ENCODE results near the gene CFAP46.

Gene CFAP46

GRCh38 chr10:132879408-132880127, 62.8 kb downstream of the CFAP46 start:
- peaks cover 9% of the 10 kb centered on the region; the same call in 1 of the 2 replicates for H3K4me1 ChIP-seq (ENCODE audit: control insufficient read depth, insufficient read depth, low read length)
- no peaks in the 10 kb centered on the region for H3K36me3 ChIP-seq (ENCODE audit: control insufficient read depth, insufficient read depth, low read length)
- H3K9me3 ChIP-seq (ENCODE audit: control insufficient read depth, insufficient read depth, low read length), result no peaks in the 10 kb centered on the region
- no peak overlapping the region for H3K27ac ChIP-seq (ENCODE audit: low read depth, low read length)
- H3K4me3 ChIP-seq (ENCODE audit: low read depth, low read length), result no peak overlapping the region
- no peaks in the 10 kb centered on the region for H3K27me3 ChIP-seq (ENCODE audit: control insufficient read depth, insufficient read depth, low read length)
- no peak overlapping the region for H3K9ac ChIP-seq (ENCODE audit: low read depth, low read length)

- H3K4me1 ChIP-seq (ENCODE audit: control insufficient read depth, insufficient read depth, low read length), result peaks cover 9% of the 10 kb centered on the region; the same call in 1 of the 2 replicates
- no peak overlapping the region for H3K4me3 ChIP-seq (ENCODE audit: low read depth, low read length)
- H3K36me3 ChIP-seq (ENCODE audit: control insufficient read depth, insufficient read depth, low read length), result no peaks in the 10 kb centered on the region
- H3K27ac ChIP-seq (ENCODE audit: low read depth, low read length), result no peak overlapping the region
- H3K9ac ChIP-seq (ENCODE audit: low read depth, low read length), result no peak overlapping the region
- no peaks in the 10 kb centered on the region for H3K9me3 ChIP-seq (ENCODE audit: control insufficient read depth, insufficient read depth, low read length)
- H3K27me3 ChIP-seq (ENCODE audit: control insufficient read depth, insufficient read depth, low read length), result no peaks in the 10 kb centered on the region
Observed at GRCh38 chr10:132878730-132879407, 63.5 kb downstream of the CFAP46 start.

GRCh38 chr10:132878091-132878729, 64.2 kb downstream of the CFAP46 start:
- H3K9me3 ChIP-seq (ENCODE audit: control insufficient read depth, insufficient read depth, low read length), result no peaks in the 10 kb centered on the region
- H3K36me3 ChIP-seq (ENCODE audit: control insufficient read depth, insufficient read depth, low read length), result no peaks in the 10 kb centered on the region
- no peak overlapping the region for H3K4me3 ChIP-seq (ENCODE audit: low read depth, low read length)
- no peak overlapping the region for H3K27ac ChIP-seq (ENCODE audit: low read depth, low read length)
- no peak overlapping the region for H3K9ac ChIP-seq (ENCODE audit: low read depth, low read length)
- no peaks in the 10 kb centered on the region for H3K27me3 ChIP-seq (ENCODE audit: control insufficient read depth, insufficient read depth, low read length)
- peaks cover 9% of the 10 kb centered on the region; the same call in 1 of the 2 replicates for H3K4me1 ChIP-seq (ENCODE audit: control insufficient read depth, insufficient read depth, low read length)

- Histone ChIP-seq H3K27ac (ENCODE audit: low read depth, low read length) (no peak overlapping the region), H3K4me3 (ENCODE audit: low read depth, low read length) (no peak overlapping the region), H3K9me3 (ENCODE audit: control insufficient read depth, insufficient read depth, low read length) (no peaks in the 10 kb centered on the region), H3K27me3 (ENCODE audit: control insufficient read depth, insufficient read depth, low read length) (no peaks in the 10 kb centered on the region), H3K4me1 (ENCODE audit: control insufficient read depth, insufficient read depth, low read length) (peaks cover 9% of the 10 kb centered on the region; the same call in 1 of the 2 replicates), H3K9ac (ENCODE audit: low read depth, low read length) (no peak overlapping the region), H3K36me3 (ENCODE audit: control insufficient read depth, insufficient read depth, low read length) (no peaks in the 10 kb centered on the region)
Observed at GRCh38 chr10:132877473-132877872, 64.9 kb downstream of the CFAP46 start.

GRCh38 chr10:132876993-132877431, 65.4 kb downstream of the CFAP46 start:
- no peaks in the 10 kb centered on the region for H3K27me3 ChIP-seq (ENCODE audit: control insufficient read depth, insufficient read depth, low read length)
- peaks cover 9% of the 10 kb centered on the region; the same call in 1 of the 2 replicates for H3K4me1 ChIP-seq (ENCODE audit: control insufficient read depth, insufficient read depth, low read length)
- no peak overlapping the region for H3K9ac ChIP-seq (ENCODE audit: low read depth, low read length)
- H3K4me3 ChIP-seq (ENCODE audit: low read depth, low read length), result no peak overlapping the region
- H3K9me3 ChIP-seq (ENCODE audit: control insufficient read depth, insufficient read depth, low read length), result no peaks in the 10 kb centered on the region
- no peak overlapping the region for H3K27ac ChIP-seq (ENCODE audit: low read depth, low read length)
- H3K36me3 ChIP-seq (ENCODE audit: control insufficient read depth, insufficient read depth, low read length), result no peaks in the 10 kb centered on the region

GRCh38 chr10:132876131-132876860, 66.1 kb downstream of the CFAP46 start:
- no peaks in the 10 kb centered on the region for H3K27me3 ChIP-seq (ENCODE audit: control insufficient read depth, insufficient read depth, low read length)
- no peak overlapping the region for H3K27ac ChIP-seq (ENCODE audit: low read depth, low read length)
- no peak overlapping the region for H3K9ac ChIP-seq (ENCODE audit: low read depth, low read length)
- peaks cover 9% of the 10 kb centered on the region; the same call in 1 of the 2 replicates for H3K4me1 ChIP-seq (ENCODE audit: control insufficient read depth, insufficient read depth, low read length)
- no peak overlapping the region for H3K4me3 ChIP-seq (ENCODE audit: low read depth, low read length)
- H3K9me3 ChIP-seq (ENCODE audit: control insufficient read depth, insufficient read depth, low read length), result no peaks in the 10 kb centered on the region
- no peaks in the 10 kb centered on the region for H3K36me3 ChIP-seq (ENCODE audit: control insufficient read depth, insufficient read depth, low read length)

GRCh38 chr10:132875435-132875834, 66.9 kb downstream of the CFAP46 start:
- Histone ChIP-seq H3K27me3 (ENCODE audit: control insufficient read depth, insufficient read depth, low read length) (no peaks in the 10 kb centered on the region), H3K4me1 (ENCODE audit: control insufficient read depth, insufficient read depth, low read length) (peaks cover 9% of the 10 kb centered on the region; the same call in 1 of the 2 replicates), H3K9me3 (ENCODE audit: control insufficient read depth, insufficient read depth, low read length) (no peaks in the 10 kb centered on the region; the same call in 1 of the 2 replicates), H3K9ac (ENCODE audit: low read depth, low read length) (no peak overlapping the region), H3K4me3 (ENCODE audit: low read depth, low read length) (no peak overlapping the region), H3K27ac (ENCODE audit: low read depth, low read length) (no peak overlapping the region), H3K36me3 (ENCODE audit: control insufficient read depth, insufficient read depth, low read length) (no peaks in the 10 kb centered on the region)

GRCh38 chr10:132873395-132873794, 69.0 kb downstream of the CFAP46 start:
- no peak overlapping the region for H3K9ac ChIP-seq (ENCODE audit: low read depth, low read length)
- H3K27ac ChIP-seq (ENCODE audit: low read depth, low read length), result no peak overlapping the region
- no peak overlapping the region for H3K4me3 ChIP-seq (ENCODE audit: low read depth, low read length)
- H3K36me3 ChIP-seq (ENCODE audit: control insufficient read depth, insufficient read depth, low read length), result no peaks in the 10 kb centered on the region
- no peaks in the 10 kb centered on the region; the same call in 1 of the 2 replicates for H3K9me3 ChIP-seq (ENCODE audit: control insufficient read depth, insufficient read depth, low read length)
- H3K27me3 ChIP-seq (ENCODE audit: control insufficient read depth, insufficient read depth, low read length), result no peaks in the 10 kb centered on the region
- no peaks in the 10 kb centered on the region for H3K4me1 ChIP-seq (ENCODE audit: control insufficient read depth, insufficient read depth, low read length)

GRCh38 chr10:132872658-132873057, 69.7 kb downstream of the CFAP46 start:
- no peaks in the 10 kb centered on the region for H3K4me1 ChIP-seq (ENCODE audit: control insufficient read depth, insufficient read depth, low read length)
- no peak overlapping the region for H3K4me3 ChIP-seq (ENCODE audit: low read depth, low read length)
- no peak overlapping the region for H3K9ac ChIP-seq (ENCODE audit: low read depth, low read length)
- no peaks in the 10 kb centered on the region for H3K27me3 ChIP-seq (ENCODE audit: control insufficient read depth, insufficient read depth, low read length)
- no peaks in the 10 kb centered on the region; the same call in 1 of the 2 replicates for H3K9me3 ChIP-seq (ENCODE audit: control insufficient read depth, insufficient read depth, low read length)
- no peak overlapping the region for H3K27ac ChIP-seq (ENCODE audit: low read depth, low read length)
- no peaks in the 10 kb centered on the region for H3K36me3 ChIP-seq (ENCODE audit: control insufficient read depth, insufficient read depth, low read length)

- Histone ChIP-seq H3K27ac (ENCODE audit: low read depth, low read length) (no peak overlapping the region), H3K4me3 (ENCODE audit: low read depth, low read length) (no peak overlapping the region), H3K4me1 (ENCODE audit: control insufficient read depth, insufficient read depth, low read length) (no peaks in the 10 kb centered on the region), H3K36me3 (ENCODE audit: control insufficient read depth, insufficient read depth, low read length) (no peaks in the 10 kb centered on the region), H3K9ac (ENCODE audit: low read depth, low read length) (no peak overlapping the region), H3K9me3 (ENCODE audit: control insufficient read depth, insufficient read depth, low read length) (no peaks in the 10 kb centered on the region; the same call in 1 of the 2 replicates), H3K27me3 (ENCODE audit: control insufficient read depth, insufficient read depth, low read length) (no peaks in the 10 kb centered on the region)
Observed at GRCh38 chr10:132870426-132870825, 71.9 kb downstream of the CFAP46 start.
